GM21423 (cell line): Measurements from ENCODE around the gene UBE2E3.
"Not testable (repeated sequence)": the region's sequence is repeated elsewhere in the genome, so short reads cannot be mapped to it uniquely, and the experiment has no call there.

ENCODE experiments used
- ATAC-seq: cut with Tn5 transposase; IDR thresholded peaks from one replicate; pipeline ENCODE4 v1.9.1; 2021; ENCODE audit warnings: mild to moderate bottlenecking, moderate library complexity; ENCODE audit not compliant: unreplicated experiment

The UBE2E3 gene

DNA sequence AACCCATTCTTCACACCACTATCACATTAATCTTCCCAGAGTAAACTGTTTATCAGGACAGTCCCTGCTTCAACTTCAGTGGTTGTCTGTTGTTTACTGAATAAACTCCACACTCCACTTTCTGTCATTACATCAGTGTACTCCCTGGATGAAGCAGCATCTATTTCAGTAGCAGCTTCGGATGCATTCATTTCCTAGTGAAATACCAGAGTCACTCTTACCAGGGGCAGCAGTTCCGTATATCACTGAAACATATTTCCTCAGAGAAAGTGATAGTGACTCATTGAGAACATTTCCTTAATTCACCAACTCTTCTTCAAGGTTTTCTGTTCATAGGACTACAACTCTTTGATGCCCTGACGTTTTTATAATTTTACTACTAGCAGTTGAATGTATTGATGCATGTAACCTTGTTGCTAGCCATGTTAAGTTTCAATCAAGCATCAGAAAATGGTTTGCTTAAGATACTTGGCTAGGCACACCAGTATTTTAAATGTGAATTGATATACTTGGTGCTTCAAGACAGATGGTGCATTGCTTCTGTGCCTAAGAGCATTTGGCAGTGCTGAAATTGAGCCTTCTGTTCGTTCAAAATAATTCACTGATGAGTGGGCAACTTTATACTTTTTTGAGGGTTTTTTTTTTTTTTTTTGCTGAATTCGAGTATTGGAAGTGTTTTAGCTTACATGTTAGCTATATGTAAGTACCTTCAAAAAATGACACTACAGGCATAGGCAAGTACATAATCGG lies 92.3 kb downstream of the UBE2E3 start:
- no peak for ATAC-seq

DNA sequence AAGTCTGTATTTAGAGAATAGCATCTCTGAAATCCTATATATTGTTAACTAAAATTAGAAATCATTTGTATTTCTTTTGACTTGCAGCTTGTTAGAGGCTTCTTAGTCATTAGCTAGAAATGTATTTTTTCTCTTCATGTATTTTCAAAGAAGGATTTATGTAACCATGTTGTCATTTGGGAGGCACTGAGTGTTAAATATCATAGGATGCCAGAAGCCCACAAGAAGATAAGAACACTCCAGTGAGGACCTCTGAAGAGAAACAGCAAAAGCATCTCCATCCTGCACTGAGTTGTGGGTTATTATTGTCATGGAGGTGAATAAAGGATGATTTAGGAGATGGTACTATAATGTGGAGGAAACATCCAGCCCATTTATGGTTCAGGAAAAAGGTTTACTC lies 93.5 kb downstream of the UBE2E3 start:
- no peak for ATAC-seq

DNA sequence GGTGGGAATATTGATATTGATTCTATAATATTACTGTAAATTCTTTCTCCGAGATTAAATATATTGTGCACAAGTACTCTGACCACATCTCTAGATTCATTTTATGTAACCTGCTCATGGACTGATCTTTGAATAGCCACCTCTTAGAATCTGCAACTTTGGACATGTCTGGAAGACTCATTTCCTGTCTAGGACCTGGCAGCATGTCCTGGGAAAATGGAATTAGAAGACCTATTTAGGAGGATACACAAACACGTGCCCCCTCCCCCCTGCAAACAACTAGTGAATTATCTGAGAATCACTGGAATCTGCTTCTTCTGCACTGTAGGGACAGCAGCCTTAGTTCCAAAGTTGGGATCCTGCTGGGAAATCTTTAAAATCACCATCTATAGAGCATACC lies 94.1 kb downstream of the UBE2E3 start:
- ATAC-seq: no peak

DNA sequence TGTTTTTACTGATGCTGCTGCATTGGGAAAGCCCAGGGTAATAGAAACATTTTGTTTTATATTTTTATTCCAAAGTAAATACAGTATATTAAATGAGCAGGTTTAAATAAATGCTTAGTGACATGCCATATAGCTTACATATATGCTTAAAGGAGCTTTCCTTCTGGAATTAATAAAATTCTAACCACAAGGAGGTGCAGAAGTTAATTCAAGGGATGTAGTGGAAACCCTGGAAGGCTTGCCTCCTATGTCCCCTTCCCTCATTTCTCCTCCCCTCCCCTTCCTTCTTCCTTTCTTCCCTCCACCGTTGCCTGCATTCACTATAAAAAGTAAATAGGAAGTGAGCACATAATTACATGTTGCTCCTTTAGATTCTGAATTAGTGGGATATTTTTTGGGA lies 96.3 kb downstream of the UBE2E3 start:
- no peak for ATAC-seq

DNA sequence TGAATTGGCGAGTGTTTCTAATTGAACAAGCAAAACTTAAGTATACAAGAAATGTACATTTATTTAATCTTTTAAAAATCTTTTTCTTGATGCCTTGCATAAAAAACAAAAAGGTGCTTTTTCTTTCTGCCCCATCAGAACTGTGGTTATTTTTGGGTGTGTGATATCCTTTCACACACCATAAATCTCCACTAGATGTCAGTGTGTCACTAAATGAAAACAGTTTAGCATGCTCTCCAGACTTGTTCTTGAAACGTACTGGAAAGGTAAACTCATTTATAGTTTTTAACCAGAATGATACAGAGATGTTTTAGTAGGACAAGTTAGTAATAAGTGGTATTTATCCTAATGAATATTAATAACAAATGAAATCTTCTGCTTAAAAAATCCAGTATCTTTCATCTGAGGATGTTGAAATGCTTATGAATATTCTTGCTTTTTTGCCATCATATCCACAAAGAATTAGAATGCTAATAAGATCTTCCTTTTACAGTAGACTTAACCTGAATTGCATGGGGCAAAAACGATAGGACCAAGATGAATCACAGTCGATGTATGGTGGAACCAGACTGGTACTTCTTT lies 96.8 kb downstream of the UBE2E3 start:
- peak; percentile 81 for ATAC-seq

DNA sequence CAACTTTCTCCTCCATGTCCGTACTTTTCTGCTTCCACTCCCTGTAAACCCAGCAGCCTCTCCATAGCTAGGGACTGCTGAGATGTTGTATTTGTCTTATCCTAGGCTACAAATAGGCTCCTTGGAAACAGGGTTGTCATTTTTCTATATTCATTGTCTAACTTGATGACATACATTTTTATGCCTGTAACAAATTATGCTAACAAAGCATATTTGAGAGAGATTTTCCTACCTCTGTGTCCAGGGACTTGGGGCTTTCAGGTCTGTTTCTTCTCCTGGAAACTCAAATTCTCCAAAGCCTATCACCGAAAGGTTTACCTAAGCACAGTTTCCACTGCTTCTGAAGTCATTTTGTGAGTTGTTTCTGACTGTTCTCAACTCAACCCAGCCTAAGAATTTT lies 102.7 kb downstream of the UBE2E3 start:
- no peak for ATAC-seq

DNA sequence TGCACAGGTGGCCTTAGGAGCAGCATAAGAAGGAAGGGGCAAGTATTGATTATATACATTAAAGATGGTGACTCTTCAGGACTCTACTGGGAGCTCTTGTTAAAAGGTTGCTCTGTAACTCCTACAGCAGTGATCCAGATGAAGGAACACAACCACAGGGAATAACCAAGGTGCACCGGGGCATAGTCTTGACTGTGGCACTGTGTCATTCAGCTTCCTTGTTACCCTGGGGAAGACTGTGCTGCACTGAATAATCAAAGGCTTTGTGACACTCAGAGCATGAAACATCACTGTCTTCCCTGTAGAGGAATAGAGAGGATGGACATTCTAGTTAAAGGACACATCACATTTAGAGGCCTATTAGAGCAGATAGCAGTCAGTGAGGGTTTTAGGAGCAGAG lies 105.3 kb downstream of the UBE2E3 start:
- ATAC-seq: no peak

DNA sequence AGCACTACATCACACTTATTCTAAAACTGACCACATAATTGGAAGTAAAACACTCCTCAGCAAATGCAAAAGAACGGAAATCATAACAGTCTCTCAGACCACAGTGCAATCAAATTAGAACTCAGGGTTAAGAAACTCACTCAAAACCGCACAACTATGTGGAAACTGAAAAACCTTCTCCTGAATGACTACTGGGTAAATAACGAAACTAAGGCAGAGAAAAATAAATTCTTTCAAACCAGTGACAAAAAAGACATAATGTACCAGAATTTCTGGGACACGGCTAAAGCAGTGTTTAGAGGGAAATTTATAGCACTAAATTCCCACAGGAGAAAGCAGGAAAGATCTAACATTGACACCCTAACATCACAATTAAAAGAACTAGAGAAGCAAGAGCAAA lies 111.5 kb downstream of the UBE2E3 start:
- not testable (repeated sequence) for ATAC-seq

DNA sequence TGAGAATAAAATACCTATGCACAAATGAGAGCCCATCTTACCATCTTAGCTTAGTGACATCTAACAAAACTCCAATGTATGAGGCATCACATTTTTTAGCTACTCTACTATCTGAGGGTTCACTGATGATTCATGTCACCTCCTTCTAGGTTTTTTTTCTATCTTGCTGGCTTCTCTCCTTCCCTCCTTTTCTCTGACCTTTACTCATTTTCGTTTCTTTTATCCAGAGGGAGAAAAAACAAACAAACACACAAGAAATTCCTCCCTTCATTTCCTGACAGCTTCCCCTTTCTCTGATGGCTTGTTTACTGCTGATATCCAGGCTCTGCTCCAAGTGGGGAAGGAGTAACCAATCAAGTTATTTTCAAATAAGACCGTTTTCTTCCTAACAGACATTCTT lies 115.1 kb downstream of the UBE2E3 start:
- no peak for ATAC-seq

DNA sequence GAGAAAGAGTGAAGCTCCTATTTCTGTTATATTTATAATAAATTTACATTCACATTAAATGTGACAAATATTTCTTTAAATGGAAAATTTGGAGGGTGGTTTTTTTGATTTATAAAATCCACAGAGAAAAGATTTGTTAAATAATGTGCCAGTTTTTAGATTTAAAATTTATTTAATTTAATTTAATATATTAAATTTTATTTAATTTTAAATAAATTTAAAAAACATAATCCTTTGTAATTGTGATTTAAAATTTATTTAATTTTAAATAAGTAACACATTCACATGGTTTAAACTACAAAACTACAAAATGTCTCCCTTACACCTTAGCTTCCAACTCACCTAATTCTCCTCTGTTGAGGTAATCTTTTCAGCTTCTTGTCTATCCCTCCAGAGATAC lies 123.3 kb downstream of the UBE2E3 start:
- ATAC-seq: no peak

DNA sequence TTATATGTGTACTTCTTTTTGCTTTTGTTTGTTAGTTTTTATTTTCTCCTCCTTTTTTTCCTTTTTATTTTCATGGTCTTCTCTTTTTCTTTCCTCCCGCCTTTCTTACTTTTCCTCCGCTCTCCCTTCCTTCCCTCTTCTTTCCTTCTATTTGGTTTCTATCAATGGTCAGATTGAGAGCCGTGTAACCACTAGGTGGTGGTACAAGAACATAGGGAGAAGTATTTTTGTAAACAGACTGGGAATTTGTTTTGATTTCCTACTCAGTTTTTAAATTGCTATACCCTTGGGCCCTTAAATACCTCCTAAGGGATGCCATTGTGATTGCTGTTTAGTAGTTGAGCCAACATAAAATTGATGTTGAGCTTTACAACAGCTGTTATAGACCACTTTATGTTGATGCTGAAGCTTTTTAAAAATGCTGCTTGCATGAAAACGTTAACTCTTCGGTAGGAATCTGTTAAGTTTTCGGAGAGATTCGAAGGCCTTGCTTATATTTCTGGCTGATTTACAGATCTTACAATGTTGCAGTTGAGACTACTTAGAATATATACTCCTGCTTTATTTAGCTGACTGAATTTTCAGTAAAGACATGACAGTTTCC lies 124.2 kb downstream of the UBE2E3 start:
- no peak for ATAC-seq

DNA sequence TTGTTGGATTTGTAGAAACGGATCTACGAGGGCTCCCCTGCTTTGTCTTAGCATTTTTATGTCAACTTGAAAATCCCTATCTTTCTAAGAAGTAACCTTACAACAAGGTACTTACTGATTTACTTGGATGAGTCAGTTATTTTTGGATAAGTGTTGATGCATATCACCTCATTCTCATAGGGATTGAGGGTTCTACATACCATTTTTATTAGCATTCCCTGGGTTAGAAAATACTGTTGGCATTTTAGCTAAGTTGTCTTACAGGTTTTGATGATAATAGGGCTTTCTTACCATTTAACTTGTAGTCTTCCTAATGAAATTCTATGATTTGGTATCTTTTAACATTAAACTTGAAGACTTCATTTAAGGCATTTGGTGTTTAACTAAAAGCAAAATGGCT lies 125.2 kb downstream of the UBE2E3 start:
- ATAC-seq: no peak

DNA sequence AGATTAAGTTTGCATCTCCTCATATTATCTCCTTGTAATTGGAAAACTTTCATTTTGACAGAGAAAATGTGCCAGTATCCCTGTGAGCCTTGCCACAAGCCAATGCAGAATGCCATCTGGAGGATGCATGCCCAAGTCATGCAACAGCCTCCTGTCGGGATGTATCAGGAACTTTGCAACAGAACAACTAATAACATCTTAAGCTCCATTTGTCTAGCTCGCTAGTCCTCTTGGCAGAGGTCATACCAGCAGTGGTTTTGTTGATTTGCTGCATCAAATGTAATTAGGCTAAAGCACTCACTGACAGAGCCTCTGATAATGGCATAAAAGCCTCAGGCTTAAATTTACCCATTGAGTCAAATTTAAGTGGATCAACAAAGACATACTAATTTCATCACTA lies 125.8 kb downstream of the UBE2E3 start:
- ATAC-seq: no peak

DNA sequence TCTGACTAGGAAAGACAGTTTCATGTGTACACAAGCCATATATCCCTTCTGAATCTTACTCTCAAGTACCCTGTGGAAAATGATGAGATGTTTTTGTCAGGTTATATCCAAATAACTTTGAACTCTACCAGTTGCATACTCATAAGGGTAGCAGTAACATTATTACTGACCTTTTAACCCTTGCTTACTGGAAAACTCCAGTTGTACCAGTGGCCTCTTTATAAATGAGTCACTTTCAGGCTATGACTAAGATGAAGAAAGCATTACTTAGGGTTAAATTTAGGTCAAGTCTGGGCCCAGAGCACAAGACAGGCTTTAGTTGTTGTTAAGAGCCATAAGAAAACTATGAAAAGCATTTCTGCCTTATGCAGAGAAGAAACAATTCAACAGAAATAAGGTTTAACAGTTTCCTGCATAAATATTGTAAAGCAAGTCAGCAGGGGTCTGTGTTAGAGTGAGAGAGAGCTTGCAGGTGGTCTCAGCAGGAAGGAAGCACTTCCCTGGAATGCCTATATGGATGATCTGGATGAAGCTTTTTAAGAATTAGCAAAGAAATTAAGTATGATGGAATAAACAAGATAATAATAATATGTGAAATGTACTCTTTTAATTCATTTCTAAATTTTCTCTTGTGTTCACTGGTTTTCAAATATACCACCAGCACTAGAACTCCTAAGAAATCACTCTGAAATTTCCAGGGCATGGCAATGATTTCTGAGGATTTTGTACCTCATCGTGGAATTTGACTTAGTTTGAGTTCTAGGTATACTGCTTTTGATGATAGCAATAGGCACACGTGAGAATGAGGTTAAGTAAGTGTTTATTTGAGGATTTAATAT lies 126.6 kb downstream of the UBE2E3 start:
- ATAC-seq: peak; percentile 99

DNA sequence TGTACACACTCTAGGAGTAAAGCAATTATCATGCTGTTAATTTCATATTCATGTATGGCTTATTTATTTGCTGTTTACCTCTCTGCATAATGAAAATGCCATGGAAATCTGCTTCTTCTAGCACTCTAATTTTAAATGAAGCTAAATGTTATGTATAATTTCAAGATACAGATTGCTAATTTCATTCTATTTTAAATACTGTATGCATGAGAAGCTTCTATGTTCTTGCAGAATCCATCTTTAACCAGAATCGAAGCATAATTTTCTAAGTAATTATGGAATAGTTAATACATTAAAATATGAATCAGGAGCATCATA lies 127.2 kb downstream of the UBE2E3 start:
- no peak for ATAC-seq

DNA sequence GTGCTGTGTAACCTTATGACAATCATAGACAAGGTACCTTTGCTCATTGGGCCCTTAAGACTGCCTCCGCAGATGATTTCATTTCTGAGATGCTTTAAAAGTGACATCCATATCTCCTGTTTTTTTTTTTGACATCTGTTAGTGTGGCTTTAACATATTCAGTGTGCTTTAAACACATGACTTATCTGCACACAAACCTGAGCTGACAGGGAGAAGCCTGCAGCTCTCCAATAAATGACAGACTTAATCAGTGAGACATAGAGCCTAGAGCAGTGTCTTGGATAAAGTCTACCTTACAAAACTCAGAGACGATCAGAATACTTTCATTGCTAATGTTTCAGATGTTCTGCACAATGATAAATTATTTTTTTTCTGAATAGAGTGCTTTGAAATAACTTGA lies 130.7 kb downstream of the UBE2E3 start:
- ATAC-seq: no peak

DNA sequence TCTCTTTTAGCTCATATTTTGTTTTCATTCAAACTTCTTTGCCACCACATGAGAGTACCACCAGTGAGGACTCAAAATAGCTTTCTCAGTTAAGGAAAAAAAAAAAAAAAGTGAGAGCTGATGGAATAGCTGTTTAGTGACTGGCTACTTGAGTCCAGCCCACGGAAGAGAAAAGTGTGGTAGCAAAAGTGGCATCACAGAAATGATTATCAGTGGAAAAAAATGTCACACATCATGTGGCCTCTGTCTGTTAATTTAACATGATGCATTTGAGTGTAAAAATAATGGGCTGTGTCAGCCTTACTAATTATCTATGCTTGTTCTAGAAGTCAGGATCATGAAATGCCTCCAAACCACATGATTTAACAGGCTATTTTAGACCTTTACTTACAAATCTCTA lies 132.5 kb downstream of the UBE2E3 start:
- no peak for ATAC-seq
